Measurements from ENCODE around the gene TBC1D4.
A peak's percentile ranks its signal among the peaks of the same experiment; 100 is the strongest.

TBC1D4 gene

DNA sequence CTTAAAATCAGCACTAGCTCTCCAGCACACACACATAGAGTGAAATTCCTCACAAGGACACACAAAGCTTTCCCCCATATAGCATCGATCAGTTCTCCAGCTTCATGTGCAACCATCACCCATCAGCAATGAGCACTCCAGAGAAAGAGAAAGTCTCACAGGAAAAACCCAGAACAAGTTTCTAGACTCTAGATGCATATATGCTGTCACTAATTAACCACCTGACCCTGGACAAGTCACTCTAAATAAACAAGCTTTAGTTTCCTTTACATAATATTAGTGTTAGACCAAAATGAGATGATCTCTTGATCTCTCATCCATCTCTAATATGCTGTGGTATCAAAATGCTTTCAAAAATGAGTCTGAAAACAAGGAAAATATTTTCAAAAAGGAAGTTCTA lies 81.2 kb downstream of the TBC1D4 start:
- no peak for DNase-seq (ENCODE audit: low read depth)
- no peak for TF ChIP-seq CTCF (conservative IDR thresholded peaks at IDR 0.05; ENCODE audit: low read length)
- no peak overlapping the region for H3K4me3 ChIP-seq (ENCODE audit: low read length)

DNA sequence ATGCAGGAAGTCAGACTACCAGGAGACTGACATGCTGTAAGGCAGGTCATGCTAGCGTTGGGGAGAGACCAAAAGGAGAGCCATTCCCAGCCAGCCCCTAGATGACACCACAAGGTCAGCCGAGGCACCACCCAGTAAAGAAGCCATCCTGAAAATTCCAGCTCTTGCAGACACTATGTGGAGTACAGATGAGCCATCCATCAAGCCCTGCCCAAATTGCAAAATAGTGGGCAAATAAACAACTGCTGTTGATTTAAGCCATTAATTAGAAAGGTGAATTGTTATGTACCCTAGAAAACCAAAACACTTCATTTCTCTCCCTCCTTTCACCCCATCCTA lies 82.1 kb downstream of the TBC1D4 start:
- no peak for DNase-seq (ENCODE audit: low read depth)

GRCh38 chr13:75399168-75399878 lies 82.6 kb downstream of the TBC1D4 start:
- no peak for TF ChIP-seq CTCF (conservative IDR thresholded peaks at IDR 0.05; ENCODE audit: low read length)
- no peak for DNase-seq (ENCODE audit: low read depth)
- H3K4me3 ChIP-seq (ENCODE audit: low read length), result no peak overlapping the region

More for the DNA sequence above, 82.1 kb downstream of the TBC1D4 start:
- no peak for TF ChIP-seq CTCF (conservative IDR thresholded peaks at IDR 0.05; ENCODE audit: low read length)
- no peak overlapping the region for H3K4me3 ChIP-seq (ENCODE audit: low read length)

- no peak for DNase-seq (ENCODE audit: low read depth)
- no peak for TF ChIP-seq CTCF (conservative IDR thresholded peaks at IDR 0.05; ENCODE audit: low read length)
- H3K4me3 ChIP-seq (ENCODE audit: low read length), result no peak overlapping the region
Observed at GRCh38 chr13:75398072-75398471, 83.9 kb downstream of the TBC1D4 start.

DNA sequence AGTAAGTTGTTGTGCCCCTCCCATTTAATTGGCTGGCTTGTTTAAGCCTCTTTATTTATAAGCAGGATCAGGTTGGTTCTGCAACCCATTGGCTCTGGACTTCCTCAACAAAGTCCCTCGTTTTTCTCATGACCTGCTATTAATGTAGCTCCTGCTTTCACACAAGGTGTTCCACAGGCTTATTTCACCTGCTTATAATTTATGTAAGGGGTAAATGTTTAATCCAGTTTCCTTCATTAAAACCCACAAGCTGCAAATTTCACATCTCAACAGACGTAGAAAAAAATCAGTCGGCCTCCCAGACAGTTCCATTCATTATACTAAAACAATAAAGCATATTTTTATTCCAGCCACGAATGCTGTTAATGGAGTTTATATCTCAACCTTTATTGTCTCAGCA lies 86.1 kb downstream of the TBC1D4 start:
- no peak overlapping the region for H3K4me3 ChIP-seq (ENCODE audit: low read length)
- no peak for TF ChIP-seq CTCF (conservative IDR thresholded peaks at IDR 0.05; ENCODE audit: low read length)
- no peak for DNase-seq (ENCODE audit: low read depth)

DNA sequence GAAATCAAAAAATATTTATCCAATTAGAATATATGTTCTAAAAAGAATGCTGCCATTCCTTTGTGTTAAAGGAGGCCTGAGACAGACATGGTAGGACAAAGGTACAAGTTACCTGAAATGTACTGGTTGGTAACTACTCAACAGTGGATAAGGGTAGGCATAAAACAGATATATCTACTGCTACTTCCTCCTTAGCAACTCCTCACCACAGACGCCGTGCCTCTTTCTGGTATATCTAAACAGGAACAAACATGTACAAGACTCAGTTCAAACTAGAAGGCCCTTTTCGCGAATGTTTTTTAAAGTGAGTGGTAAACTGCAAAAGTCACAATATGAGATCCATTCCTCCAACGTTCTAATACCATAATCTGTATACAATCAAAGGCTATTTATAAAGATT lies 86.9 kb downstream of the TBC1D4 start:
- TF ChIP-seq CTCF (conservative IDR thresholded peaks at IDR 0.05; ENCODE audit: low read length), result no peak
- no peak overlapping the region for H3K4me3 ChIP-seq (ENCODE audit: low read length)
- no peak for DNase-seq (ENCODE audit: low read depth)

- no peak for TF ChIP-seq CTCF (conservative IDR thresholded peaks at IDR 0.05; ENCODE audit: low read length)
- H3K4me3 ChIP-seq (ENCODE audit: low read length), result no peak overlapping the region
- DNase-seq (ENCODE audit: low read depth), result peak; percentile 24
Observed at GRCh38 chr13:75393839-75394520, 88.0 kb downstream of the TBC1D4 start.

Measured in AG10803 (cell line).